GM18519 (cell line): ENCODE results near the gene MAP3K8.

Experiments
- ATAC-seq: cut with Tn5 transposase; IDR thresholded peaks from one replicate; pipeline ENCODE4 v1.9.1; 2021; ENCODE audit warnings: mild to moderate bottlenecking, moderate library complexity; ENCODE audit not compliant: unreplicated experiment, low FRiP score

MAP3K8 gene

DNA sequence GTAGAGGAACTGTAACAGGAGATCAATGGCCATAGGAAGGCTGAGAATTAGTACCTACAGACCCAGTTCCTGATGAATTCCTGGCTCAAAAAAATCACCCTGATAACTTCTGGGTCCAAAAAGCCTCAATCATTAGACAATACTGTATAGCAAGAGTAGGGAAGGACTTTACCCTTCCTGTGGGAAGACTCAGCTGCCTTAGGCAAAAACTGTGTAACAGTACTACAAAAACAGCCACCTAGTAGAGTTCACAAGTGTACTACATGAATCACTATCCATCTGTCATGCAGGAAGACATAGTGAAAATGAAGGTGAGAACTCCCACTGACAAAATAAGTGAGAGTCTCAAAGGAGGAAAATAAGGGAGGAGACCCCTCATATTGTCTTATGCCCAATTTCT, 47.6 kb downstream of the MAP3K8 start:
- ATAC-seq, result no peak

DNA sequence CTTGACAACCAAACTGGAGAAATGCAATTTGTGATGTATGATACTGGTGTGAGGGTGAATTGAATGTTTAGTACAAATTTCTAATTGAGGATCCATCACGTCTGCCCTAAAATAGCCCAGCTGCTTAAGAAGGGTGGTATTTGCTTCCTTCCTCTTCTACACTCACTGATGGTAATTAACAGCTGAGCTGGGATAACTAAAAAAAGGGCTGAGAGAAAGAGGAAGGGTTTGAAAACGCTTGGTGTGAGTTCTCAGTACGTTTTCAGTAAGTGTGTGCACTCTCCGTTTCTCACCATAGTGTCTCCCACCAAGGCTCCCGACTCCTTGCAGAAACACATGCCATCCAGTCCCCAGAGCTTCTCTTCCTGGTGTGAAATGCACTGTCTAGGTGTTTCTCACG, 54.3 kb downstream of the MAP3K8 start:
- ATAC-seq, result no peak

DNA sequence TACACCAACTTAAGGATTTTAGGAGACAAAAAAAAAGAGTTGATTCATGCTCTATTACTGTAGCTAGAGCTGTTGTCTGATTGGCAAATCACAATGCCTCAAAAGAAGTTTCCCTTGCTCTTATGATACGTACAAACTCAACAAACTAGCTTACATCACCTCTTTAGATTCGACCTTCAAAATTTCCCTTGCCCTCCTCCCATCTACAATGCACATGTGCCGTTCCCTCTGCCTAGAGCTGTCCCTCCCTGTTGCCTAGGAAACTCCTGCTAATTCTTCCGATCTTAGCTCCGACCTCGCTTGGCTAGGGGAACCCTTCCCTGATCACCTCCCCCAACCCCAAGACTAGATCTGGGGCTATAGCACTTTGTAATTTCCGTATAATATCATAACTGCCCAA, 55.4 kb downstream of the MAP3K8 start:
- ATAC-seq, result no peak

DNA sequence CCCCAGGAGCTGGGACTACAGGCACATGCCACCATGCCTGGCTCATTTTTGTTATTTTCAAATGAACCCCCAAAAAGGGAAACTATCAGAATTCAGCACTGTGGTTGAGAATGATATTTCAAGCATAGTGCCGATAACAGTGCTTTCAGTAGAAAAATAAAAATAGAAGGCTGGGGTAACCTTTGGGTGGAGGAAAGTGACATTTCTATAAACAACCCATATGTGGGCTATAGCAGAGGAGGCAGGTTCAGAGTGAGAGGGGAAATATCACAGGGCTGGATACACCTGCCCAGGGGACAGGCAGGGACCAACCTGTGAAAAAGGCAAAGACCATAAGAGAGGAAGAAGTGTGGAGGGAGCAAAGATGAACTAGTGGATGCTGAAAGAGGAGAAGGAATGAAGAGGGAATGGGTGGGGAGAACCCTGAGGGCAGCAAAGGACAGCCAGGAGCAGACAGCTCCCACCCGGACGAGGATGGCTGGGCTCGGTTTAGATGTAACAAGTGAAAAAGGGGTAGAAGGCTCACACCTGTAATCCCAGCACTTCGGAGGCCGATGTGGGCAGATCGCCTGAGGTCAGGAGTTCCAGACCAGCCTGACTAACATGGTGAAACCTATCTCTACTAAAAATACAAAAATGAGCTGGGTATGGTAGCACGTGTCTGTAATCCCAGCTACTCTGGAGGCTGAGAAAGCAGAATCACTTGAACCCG, 56.5 kb downstream of the MAP3K8 start:
- ATAC-seq, result no peak

DNA sequence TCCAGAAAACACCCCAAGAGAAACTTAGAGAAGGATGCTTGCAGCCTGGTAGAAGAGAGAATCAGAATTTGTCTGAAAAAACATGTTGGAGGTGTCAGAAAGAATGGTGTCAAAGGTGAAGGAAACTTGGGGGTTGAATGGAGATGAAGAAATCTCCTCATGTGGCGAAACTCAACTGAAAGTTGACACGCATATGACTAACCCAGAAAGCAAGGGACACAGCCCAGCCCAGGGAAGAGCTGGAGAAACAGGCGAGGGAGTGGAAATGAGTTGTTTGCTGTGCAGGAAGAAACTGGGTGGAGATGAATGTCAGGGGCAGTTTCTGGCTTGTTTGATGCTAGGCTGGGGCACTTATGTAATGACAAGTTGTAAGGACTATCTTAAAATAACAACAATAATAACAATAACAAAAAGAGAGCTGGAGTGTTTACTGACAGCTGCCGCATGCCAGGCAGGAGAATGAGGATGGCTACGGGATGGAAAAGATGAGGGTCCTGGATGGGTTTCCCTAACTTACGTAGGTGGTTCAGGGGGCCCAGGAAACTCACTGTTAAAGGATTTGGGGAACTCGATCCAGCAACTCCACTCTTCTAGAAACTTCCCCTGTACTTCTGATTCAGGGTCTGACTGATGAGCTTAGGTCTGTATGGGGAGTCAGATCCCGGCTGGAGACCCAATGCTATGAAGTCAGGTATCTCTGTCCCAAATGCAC, 57.4 kb downstream of the MAP3K8 start:
- ATAC-seq, result no peak

DNA sequence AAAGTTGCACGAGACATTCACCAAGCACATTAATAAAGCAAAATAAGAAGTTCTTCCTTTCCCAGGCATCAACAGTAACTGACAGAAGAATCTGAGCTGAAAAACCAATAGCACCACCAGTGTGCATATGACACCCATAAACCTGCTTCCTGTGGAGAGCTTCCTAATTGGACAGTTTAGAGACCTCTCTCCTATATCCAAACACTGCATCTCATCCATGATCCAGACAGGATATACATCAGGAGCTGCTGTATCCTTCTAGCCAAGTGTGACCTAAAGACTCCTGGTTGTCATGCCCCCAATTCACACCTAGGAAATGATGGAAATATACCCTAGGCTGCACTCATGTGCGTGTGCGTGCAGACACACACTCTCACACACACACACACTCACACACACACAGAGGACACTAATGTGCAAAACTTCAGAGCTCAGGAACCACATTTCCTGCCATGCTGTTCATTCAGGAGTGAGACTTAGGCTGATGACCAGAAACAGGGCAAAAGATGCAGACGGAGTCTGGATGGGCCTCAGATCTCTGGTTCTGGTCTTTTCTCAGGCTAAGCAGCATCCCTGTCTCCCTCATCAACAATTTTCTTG, 58.0 kb downstream of the MAP3K8 start:
- no peak for ATAC-seq

DNA sequence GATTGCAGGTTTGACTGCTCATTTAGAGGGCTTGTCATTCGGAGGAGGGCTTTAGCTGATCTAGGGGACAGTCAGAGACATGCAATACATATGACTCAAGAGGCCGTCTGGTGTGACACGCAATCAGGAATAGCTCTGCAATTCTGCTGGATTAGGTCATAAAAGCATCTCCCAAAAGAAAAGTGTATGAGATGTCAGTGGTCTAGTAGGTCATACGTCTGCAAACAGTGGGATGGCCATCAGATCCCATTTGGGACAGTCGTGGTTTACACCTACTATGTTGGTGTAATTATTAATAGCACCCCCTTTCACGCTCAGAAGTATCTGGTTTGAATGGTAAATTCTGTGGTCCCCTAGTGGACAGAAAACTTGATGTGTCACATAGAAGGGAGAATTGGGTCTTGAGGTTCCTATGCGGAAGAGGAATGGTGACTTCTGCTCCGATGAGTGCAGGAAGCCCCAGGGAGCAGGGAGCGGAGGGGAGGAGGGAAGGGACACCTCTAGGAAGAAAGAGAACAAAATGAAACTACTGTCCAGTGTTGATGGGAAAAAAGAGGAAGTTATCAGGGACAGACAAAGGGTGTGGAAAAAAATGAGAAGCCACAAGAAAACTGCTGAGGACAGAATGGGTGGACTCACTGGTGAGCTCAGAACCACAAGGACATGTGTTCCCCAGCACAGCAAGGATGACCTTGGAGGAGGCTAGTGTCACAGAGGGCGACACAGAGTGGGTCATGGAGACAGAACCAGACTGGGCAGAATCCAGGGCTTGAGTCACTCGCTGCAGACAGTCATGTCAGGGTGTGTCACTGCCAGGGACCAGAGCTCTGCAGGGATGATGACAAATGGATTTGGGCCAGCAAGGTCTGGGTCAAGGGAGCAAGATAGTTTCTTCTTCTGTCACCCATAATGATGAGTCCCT, 59.9 kb downstream of the MAP3K8 start:
- ATAC-seq, result no peak

DNA sequence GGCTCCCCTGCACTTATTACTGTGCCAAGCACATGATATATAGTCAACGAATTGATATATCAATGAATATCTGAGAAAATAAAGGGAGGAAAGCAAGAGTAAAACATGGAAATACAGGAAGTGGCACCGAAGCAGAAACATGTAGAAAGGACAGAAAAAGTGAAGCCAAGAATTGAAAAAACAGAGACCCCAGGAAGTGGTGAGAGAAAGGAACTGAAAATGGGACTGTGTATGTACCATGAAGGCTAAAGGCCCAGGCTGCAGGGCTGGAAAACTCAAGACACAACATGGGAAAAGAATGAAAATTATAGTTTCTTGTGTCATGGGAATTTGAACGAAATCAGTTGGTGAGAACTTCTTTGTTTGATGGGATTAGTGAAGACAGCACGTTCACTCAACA, 60.6 kb downstream of the MAP3K8 start:
- ATAC-seq, result no peak

DNA sequence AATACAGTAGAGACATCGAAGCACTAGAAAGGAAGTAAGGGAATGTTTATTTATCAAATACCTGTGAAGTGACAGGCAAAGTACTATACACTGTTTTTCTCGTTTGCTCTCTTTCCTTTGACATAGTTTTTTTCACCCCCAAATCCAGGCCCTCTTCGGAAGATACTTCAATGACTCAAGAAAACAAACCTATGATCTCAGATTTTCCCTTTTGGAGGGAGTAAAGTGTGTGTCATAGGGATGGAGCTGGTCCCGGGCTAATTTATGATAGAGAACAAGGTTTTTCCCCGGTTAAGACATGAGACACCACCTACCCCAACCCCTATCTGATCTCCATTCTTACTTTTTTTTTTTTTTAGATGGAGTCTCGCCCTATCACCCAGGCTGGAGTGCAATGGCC, 61.7 kb downstream of the MAP3K8 start:
- ATAC-seq, result no peak

DNA sequence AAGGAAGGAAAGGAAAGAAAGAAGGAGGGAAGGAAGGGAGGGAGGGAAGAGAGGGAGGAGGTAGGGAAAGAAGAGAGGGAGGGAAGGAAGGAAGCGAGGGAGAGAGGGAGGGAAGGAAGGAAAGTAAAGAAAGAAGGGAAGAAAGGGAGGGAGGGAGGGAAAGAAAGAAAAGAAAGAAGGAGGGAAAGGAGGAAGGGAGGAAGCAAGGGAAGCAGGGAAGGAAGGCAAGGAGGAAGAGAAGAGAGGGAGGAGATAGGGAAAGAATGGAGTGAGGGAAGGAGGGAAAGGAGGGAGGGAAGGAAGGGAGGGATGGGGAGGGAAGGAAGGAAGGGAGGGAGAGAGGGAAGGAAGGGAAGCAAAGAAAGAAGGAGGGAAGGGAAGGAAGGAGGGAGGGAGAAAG, 65.8 kb downstream of the MAP3K8 start:
- ATAC-seq, result no peak

DNA sequence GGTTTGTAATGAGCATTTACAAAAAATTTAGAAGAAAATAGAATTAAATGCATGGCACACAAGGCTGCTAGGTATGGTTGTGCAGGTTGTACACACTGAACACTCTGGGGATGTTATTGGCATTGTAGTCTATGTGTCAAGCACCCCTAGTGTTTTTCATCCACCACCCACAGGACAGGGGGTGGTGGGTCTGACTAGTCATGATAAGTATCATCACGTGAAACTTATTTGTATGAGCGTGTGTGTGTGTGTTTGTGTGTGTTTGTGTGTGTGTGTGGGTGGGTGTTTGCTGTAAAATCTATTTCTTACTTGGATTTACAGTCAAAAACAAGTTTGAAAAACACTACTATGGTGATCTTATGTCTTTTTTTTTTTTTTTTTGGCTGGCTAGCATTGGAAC, 66.5 kb downstream of the MAP3K8 start:
- no peak for ATAC-seq

DNA sequence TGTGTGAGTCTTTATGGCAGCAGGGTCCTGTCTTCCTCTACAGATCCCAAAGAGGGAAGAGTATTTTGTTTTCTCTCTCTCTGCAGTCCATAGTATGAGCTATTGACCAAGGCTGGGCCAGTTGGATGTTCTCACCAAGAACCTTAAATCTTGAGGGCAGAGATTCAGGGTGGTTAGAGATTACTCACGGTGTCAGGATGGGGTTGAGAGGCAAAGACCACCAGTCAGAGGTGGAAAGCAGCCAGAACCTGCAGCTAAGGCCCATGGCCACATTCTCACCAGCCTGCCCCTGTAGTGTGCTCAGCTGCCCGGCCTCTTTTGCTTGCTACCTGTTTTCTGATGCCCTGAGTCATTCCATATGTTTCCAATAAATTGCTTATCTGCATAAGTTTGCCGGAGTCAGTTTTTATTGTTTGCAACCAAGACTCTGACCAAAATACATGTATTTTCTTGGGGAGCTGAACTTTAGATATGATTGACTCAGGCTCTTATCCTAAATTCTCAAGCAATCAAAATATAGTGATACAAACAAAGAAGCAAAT, 67.0 kb downstream of the MAP3K8 start:
- no peak for ATAC-seq

DNA sequence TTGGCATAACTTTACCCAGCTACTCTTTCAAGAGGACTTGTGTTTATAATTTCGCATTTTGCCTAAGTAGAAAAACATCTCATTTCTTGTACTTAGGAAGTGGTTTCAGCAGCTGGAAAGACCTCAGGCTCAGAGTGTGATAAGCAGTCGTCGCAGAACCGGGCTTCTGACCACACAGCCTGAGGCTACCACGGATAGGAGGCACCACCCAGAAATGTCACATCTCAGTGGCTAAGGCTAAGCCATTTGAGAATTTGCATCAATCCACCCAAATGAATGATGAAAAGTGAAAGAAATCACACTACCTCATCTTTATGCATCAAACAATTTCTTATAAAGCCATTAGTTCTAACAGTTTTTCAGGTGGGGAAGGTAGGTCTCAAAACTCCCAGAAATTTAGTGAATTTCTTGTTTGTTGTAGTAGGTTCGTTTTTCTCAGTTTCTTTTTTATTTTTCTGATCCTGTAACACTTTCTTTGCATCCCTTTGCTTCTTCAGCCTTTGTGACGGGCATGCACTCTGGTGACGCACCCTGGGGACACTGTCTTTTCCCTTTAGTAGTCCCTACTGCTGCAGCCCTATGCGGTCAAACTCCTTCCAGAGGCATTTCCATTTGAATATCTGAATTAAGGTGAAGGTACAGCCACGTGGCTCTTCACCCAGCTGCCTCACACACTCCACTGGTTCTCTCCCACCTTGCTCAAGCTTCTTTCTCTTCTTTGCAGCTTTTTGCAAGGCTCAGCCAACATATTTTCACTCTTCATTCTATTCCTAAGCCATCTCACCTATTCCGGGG, 68.5 kb downstream of the MAP3K8 start:
- peak; percentile 69 for ATAC-seq

DNA sequence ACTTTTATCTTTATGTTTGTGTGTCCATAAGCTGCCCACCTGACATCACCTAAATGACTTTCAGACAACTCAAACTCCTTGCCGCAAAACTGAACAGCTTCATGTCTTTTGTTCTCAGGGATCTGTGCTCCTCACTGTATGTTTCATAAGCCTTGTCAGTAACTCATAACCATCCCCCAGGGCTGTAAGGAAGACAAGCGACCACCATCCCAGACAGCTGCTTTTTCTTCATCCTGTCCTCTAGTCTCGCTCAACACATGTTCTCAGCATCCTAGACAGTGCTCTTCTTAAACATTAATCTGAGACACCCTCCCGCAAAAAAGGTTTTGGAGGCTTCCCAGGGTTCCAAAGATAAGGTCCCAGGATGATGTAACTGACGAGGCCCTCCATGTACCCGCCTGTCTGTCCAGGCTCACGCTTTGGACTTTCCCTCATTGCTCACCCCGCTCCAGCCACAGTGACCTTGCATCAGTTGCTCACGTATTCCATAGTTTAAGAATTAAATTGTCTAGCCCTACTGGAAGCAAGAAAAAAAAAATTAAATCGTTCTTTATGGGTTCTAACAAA, 69.8 kb downstream of the MAP3K8 start:
- no peak for ATAC-seq

DNA sequence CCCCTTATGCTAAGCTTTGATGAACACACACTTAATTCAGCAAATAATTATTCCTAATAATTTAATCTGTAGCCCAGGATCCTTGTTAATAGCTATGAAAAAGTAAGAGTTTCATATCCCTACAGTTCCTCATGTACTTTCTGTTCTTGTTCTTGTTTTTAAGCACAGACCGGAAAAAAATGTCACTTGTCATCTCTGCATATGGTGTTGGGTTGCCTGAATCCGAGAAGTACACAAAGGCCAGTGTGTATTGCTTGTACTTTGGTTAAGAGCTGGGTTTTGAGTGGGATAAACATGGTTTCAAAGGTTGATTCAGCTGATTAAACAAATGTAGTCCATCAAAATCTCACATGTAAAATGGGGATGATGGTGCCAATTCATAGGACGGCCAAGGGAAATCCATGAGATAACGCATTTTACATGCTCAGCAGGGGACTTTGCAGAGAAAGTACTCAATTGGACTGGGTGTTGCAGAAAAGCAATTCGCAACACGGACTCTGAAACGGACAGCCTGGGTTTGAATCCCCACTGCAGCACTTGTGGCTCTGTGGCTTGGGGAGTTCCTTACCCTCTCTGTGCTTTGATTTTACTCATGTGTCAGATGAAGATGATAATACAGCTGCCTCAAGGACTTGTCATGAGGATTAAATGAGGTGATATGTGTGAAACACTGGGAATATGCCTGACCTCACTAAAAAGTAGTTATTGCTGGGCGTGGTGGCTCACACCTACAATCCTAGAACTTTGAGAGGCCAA, 71.7 kb downstream of the MAP3K8 start:
- ATAC-seq, result no peak

DNA sequence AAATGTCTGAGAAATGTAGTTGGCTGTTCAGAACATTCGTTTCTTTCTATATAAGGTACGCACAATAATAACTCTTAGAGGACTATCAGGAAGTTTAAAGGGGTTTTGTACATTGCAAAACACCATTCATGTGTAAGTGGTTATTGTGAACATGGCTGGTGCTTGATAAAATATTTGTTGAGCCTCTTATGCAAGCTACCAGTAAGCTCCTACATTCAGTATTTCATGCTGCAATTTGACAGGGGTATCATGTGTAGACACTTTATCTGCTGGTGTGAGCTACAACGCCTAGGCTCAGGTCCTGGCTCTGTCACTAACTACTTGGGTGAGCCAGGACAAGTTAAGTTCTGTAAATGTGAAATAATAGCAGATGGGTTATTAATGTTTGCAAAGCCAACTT, 75.5 kb downstream of the MAP3K8 start:
- ATAC-seq, result no peak

DNA sequence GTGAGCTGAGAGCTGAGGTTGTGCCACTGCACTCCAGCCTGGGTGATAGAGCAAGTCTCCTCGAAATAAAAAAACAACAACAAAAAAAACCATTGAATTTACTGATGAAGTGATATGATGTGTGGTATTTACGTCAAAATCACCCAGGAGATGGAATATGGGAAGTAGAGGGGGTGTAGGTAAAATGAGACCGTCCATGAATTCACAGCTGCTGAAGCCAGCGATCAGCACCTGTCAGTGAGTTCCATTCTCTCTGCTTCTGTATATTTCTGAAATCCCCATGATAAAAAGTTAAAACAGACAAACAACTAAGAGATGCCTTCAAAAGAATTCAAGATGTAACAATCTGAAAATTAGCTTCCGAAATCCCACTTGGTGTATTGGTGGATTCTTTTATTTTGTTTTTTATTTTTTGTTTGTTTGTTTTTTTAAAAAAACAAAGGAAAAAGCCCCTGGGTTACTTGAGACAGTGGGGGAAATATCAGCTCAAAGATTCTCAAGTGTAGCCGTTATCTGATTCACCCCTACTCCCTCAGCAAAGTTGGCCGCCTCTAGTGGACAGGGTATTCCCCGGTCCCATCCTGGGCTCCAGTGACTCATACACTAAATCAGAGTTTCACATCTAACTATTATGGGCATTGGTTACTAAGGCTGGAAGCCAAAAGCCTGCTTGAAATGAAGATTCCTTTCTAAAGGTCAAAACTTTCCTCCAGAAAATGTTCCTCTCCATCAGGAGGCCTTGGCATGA, 76.4 kb downstream of the MAP3K8 start:
- peak; percentile 83 for ATAC-seq
